Skeletal muscle cell (primary cell): ENCODE data around the gene PKP3.
"Not testable (repeated sequence)": the region's sequence is repeated elsewhere in the genome, so short reads cannot be mapped to it uniquely, and the experiment has no call there.

Experiments used
- DNase-seq: peaks from one replicate; pipeline ENCODE4 v3.0.0-alpha.2; 2010; ENCODE audit warnings: low read depth
- H3K4me3 ChIP-seq: 2 replicates; pipeline ENCODE4 v1.5.1; 2011; ENCODE audit warnings: low read depth, mild to moderate bottlenecking, control low read depth, low read length, moderate library complexity

Gene PKP3

DNA sequence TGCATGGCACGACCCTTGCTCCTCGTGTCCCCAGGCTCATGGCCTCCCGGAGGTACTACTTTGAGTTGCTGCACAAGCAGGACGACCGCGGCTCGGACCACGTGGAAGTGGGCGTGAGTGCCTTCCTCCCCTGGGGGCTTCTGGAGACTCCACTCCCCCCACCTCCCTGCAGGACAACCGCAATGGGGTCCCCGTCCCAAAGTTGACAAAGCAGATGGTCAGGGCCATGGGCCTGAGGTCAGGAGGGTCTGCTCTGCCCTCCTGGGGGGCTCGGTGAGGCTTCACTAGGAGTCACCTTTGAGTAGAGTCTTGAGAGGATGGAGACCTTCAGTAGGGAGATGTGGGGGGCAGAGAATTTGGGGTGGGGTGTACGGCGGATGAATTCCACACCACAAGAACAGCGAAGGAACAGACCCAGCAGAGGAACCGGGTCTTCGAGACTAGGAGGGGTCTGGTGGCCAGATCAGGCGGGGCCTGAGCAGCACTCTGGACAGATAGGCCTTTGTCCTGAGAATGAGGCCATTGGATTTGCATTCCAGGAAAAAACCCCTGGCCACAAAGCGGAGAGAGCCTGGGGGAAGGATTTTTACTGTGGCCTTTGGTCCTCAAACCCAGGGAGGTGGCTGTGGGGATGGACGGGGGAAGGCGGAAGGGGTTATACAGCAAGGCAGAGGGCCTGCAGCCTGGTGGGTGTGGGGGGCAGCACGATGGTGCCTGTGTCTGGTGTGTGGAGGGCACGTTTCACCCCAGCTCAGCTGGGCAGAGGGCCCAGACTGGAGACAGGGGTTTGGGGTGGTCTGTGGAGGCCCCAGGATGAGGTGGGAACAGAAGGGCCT is 20.1 kb upstream of the PKP3 start:
- no peak overlapping the region for H3K4me3 ChIP-seq
- no peak for DNase-seq

- no peak overlapping the region for H3K4me3 ChIP-seq
- no peak for DNase-seq
These were observed 18.7 kb upstream of the PKP3 start for GRCh38 chr11:375065-376025.

- DNase-seq: no peak
- H3K4me3 ChIP-seq: no peak overlapping the region
These were observed 17.4 kb upstream of the PKP3 start for GRCh38 chr11:376531-377173.

DNA sequence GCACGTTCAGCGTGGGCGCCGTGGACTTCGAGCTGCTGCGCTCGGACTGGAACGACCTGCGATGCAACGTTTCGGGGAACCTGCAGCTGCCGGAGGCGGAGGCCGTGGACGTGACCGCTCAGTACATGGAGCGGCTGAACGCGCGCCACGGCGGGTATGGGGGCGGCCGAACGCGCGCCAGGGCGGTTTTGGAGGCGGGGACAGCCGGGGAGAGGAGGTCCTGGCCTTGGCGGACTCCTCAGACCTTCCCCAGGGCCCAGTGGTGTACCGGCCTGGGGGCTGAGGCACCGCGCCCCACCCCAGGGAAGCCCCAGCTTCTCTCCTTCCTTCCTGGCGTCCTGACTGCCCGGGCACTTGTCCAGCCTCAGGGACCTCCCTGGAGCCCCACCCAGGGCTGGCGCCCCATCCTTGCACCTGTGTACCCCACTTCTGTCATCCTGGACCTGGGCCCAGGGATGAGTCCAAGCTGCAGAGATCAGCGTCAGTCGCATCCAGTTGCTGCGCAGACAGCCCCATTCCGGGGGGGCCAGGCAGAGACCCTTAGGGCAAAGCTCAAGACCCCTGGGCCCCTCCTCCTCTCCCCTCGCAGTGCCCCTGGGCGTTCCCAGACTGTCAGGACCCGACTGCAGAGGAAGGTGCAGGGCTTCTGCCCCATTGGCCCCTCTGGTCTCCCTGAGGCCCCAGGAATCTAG is 16.7 kb upstream of the PKP3 start:
- no peak for DNase-seq
- no peak overlapping the region for H3K4me3 ChIP-seq

DNA sequence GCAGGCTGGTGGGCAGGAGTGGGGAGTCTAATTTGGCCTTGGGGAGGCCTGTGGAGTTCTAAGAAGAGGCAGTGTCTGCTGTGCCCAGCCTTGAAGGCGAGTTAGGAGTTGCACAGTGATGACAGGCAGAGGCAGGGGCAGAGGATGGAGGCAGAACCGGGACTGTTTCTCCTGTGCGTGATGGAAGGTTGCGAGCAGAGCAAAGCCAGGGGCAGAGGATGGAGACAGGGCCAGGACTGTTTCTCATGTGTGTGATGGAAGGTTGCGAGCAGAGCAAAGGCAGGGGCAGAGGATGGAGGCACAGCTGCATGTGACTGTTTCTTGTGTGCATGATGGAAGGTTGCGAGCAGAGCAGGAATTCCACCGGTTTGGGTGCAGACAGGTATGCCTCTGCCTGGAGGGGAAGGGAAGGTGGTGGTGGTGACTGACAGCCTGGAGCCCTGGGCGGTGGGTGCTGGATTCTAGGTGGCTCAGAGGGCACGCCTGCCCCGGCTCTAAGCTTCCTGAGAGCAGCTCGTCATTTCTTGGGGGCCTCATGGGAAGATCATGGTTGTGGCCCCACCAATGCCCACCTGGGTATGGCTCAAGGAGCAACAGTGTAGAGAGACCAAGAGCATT is 16.0 kb upstream of the PKP3 start:
- no peak overlapping the region for H3K4me3 ChIP-seq
- DNase-seq: no peak

DNA sequence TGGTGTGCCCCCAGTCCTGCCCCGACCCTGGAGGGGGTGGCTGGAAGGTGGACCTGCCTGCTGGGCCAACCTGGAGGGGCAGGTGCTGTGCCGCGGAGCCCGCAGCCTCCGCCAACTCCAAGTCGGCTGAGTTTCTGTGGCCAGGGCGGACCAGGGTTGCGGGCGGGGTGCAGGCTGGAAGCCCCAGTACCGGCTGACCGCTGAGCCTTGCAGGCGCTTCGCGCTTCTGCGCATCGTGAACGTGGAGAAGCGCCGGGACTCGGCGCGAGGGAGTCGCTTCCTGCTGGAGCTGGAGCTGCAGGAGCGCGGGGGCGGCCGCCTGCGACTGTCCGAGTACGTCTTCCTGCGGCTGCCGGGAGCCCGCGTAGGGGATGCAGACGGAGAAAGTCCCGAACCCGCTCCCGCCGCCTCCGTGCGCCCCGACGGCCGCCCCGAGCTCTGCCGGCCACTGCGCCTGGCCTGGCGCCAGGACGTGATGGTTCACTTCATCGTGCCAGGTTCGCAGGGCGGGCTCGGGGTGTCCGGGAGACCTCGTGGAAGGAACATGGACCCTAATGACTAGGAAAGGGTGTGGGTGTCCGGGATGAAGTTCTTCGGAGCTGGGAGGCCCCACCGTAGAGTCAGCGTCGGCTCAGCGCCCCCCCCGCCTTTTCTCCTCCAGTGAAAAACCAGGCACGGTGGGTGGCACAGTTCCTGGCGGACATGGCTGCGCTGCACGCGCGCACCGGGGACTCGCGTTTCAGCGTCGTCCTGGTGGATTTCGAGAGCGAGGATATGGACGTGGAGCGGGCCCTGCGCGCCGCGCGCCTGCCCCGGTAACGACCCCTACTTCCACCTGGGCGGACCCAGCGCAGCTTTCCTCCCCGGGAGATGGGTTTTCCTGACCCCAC is 14.6 kb upstream of the PKP3 start:
- DNase-seq: no peak
- H3K4me3 ChIP-seq: no peak overlapping the region

- no peak for DNase-seq
- no peak overlapping the region for H3K4me3 ChIP-seq
These were observed 13.9 kb upstream of the PKP3 start for GRCh38 chr11:380095-380480.

DNA sequence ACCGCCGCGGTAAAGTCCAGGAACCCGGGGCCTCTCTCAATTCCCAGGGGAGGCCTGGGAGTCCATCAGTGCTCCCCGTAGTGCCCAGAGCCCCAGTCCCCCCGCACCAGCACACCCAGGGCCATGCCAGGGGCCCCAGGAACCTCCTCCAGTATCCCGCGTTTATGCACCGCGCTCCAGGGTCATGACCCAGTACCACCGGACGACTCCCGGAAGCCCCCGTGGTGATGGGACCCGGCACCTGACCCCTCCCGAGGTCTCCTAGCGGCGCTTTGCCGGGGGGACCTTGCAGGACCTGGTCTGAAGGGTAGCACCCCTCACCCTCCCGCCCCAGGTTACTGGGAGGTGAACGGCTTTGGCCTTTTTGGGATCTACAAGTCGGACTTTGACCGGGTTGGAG is 13.5 kb upstream of the PKP3 start:
- DNase-seq: no peak
- no peak overlapping the region for H3K4me3 ChIP-seq

- no peak overlapping the region for H3K4me3 ChIP-seq
- no peak for DNase-seq
These were observed 13.0 kb upstream of the PKP3 start for GRCh38 chr11:380996-381395.

GRCh38 chr11:381501-382072 is 12.4 kb upstream of the PKP3 start:
- H3K4me3 ChIP-seq: no peak overlapping the region
- DNase-seq: no peak

GRCh38 chr11:382081-382629 is 11.9 kb upstream of the PKP3 start:
- no peak for DNase-seq
- H3K4me3 ChIP-seq: no peak overlapping the region

DNA sequence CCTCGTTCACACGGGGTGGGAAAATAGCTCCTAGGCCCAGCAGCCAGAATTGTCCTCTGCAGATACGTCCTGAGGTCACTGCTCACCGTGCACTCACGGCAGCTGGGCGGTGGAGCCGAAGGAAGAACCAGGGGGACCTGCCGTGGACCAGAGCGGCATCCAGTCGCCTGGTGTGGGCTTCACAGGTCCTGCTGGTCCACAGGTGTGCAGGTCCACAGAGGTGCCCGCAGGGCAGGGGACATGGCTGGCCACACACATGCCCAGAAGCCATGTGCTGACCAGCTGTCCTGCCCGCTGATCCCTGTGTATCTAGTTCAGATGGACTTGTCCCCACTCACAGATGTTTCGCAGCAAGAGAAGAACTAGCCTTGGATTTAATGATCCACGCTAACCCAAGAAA is 10.6 kb upstream of the PKP3 start:
- no peak overlapping the region for H3K4me3 ChIP-seq
- no peak for DNase-seq

- no peak for DNase-seq
- H3K4me3 ChIP-seq: no peak overlapping the region
These were observed 9.5 kb upstream of the PKP3 start for GRCh38 chr11:384511-384910.

DNA sequence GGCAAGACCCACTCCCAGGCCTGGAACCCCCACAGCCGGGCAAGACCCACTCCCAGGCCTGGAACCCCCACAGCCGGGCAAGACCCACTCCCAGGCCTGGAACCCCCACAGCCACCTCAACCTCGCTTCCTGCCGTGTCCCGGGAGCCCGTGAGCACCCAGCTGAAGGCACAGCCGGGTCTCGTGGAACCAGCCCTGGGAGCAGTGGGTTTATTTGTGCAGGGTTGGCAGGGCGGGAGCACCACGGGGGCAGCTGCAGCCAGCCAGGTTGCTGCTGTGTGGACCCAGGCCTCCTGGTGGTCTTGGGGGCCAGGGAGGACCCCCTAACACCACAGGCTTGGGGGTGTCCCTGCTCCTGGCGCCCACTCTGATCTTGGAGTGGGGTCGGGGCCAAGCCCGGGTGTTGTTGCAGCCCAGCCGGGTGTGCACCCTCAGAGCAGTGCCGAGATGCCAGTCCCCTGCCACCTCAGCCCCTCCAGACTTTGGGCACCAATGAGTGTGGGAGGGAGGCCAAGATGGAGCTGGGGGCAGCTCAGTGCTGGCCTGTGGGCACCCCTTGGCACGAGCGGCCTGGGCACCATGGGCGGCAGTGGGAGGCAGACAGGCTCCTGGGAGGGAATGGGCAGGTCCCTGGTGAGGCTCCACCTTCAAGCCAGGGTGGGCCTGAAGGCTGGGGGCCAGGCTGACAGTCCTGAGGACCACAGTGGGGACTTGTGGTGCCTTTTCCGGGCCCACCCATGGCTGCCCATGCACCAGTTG is 8.2 kb upstream of the PKP3 start:
- no peak for DNase-seq
- no peak overlapping the region for H3K4me3 ChIP-seq

GRCh38 chr11:386483-386882 is 7.5 kb upstream of the PKP3 start:
- no peak for DNase-seq
- no peak overlapping the region for H3K4me3 ChIP-seq

DNA sequence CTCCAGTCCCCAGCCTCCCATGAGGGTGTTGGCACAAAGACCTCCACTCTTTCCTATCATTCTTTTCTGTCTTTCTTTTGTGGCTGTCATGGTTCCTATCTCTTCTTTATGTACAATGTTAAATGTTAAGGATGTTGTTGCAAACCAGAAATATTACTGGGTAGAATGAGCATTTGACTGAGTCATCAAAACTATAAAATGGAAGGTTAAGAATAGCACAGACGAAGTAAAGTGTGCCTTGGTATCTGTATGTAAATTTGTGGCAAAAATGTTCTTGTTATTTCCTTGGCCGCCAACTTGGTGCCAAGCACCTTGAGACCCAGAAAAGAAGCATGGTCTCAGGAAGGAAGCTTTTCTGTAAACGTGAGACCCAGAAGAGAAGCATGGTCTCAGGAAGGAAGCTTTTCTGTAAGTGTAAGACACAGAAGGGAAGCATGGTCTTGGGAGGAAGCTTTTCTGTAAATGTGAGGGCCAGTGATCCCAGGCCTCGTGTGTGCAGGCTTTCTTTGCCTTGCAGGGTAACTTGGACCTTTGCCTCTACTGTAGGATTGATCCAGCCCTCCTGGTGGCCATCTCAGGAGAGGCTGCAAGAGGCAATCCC is 6.7 kb upstream of the PKP3 start:
- H3K4me3 ChIP-seq: no peak overlapping the region
- no peak for DNase-seq

DNA sequence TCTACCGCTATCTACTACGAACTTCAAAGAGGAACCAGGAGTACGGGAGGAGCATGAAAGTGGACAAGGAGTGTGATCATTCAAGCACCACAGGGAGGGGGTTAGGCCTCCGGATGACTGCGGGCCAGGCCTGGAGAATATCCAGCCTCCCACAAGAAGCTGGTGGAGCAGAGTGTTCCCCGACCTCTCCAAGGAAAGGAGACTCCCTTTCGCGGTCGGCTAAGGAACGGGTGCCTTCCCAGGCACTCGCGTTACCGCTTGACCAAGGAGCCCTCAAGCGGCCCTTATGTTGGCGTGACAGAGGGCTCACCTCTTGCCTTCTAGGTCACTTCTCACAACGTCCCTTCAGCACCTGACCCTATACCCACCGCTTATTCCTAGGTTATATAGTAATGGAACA is 4.6 kb upstream of the PKP3 start:
- DNase-seq, H3K4me3 ChIP-seq: not testable (repeated sequence)
